NOMO-1 (cell line): ENCODE measurements around the gene ABHD5.

Experiments
- DNase-seq, 2 experiments: peaks; one replicate each; lab custom pipeline; 2025; ENCODE audit not compliant: unreplicated experiment in 2 of 2; lab: John Stamatoyannopoulos, UW

ABHD5 gene

DNA sequence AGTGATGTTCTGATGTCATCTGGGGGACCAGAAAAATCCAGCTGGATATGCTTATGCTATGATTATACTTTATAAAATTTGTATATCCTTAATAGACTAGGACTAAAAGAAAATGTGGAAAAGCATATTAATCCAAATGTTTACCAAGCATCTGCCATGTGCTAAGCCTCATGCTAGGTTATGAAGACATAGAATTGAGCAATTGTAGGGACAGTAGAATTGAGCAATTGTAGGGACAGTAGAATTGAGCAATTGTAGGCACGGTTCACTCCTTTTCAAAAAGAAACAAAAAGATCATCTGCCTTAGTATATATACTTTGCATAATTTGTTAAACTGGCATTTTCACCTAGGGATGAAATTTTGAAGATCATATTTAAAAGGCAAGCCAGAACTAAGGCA lies 18.3 kb downstream of the ABHD5 start:
- peak; percentile 13 to 69 for DNase-seq

DNA sequence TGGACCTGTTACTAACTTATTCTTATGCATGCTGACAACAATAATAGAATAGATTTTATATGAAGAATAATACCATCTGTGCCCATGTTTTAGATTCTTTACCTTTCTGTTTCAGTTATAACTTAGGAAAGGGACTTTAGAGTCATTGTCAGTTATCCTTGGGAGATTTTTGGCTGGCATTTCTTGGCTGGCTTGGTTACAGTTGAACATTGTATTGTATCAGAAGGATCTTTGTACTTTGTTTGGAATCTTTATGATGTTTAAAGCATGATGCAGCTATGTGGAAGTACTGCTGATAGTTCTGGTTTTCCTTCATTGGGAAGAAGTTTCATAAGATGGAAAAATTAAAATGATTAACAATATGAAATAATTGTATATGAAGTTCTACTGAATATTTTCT lies 19.9 kb downstream of the ABHD5 start:
- DNase-seq, result no peak

- DNase-seq, result no peak
Observed at GRCh38 chr3:43718296-43718695, 27.6 kb downstream of the ABHD5 start.

GRCh38 chr3:43723121-43723734 lies 32.5 kb downstream of the ABHD5 start:
- no peak for DNase-seq

GRCh38 chr3:43726521-43726920 lies 35.8 kb downstream of the ABHD5 start:
- DNase-seq, result no peak

DNA sequence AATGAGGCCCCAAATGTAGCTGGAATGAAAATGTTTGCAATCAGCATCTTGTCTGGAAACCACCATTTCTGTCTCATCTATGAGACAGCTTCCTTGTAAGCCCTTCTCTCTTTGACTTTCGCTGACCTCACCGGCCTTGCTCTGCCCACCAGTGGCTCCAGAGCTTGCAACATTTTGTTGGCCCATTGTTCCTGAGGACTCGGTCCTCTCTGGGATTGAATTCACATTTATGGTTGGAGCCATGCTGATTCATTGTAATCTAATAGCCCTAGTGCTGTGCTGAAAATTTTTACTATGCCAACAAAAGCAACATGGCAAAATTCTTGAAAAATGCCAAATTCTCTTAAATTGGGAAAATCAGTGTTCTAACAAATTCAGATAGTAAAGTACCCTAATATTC lies 37.2 kb downstream of the ABHD5 start:
- DNase-seq, result no peak

DNA sequence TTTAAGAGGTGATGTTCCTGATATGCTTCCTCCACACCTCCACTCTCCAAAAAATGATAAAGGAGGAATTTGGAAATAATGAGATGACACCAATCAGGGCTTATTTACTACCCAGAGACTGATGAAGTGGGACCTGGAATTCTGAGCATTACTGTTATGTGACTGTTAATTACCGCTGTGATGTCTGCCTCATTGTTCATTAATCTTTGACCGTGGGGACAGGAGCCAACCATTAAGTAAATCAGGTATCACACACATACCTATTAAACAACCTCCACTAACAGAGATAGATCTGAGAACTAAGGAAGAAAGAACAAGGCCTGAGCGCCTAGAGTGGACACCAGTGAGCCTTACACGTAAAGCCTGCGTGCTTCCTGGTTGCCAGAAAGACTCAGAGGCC lies 37.7 kb downstream of the ABHD5 start:
- DNase-seq, result no peak

DNA sequence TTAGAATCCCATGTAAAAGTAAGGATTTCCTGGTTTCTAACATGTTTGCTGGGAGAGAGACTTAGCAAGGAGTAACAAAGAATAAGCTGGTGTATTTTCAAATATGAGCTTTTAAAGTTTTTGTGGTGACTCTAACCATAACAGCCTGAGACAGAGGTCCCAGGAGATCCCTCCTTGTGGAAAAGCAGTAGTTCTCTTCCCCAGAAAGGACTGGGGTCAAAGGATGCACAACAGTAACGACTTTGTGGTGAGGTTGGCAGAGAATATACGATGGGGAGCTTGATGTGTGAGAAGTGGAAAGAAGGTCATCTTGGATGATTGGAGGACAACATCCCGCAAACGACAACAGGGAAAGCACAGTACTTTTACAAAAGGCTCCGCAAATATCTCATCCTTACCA lies 38.2 kb downstream of the ABHD5 start:
- no peak for DNase-seq

GRCh38 chr3:43729707-43730414 lies 39.1 kb downstream of the ABHD5 start:
- DNase-seq, result no peak

- no peak for DNase-seq
Observed at GRCh38 chr3:43732747-43733425, 42.1 kb downstream of the ABHD5 start.

DNA sequence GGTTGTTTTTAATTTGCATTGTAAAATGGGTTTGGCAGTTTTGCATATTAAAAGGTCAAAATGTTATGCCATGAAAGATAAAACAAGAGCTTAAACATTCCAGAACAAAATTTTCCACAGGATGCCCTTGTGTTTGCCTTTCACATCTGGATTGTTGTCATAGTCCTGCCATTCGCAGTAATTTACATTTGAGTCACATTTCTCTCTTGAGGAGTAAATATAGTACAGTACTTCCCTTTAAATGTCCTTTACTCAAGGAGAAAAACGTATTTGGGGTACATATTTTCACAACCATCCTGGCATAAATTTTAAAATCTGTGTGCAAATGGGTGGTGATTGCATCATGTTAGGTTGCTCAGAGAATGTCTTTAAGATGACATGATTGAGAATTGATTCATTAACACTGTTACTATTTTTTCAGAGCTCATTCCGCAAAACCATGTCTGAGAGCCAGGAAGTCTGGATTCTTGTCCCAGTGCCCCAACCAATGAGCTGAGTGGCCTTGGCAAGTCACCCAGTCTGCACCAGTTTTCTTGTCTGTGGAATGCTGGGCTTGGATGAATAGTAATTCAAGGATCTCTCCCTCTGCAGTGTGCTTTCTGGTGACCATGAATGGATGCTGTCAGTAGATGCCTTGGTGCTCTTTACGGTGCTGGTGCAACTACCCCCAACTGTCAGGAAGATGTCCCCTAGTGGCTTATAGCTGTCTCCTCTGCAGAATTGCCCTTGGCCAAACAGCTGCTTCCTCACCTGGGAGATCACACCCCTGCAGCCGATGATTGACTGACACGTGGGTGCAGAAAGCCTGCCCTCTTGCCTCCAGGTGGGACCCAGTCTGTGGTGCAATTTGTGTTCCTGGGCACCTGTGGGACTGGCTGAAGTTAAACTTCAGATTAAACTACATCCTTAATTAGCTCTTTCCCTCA lies 43.0 kb downstream of the ABHD5 start:
- DNase-seq, result no peak

- no peak for DNase-seq
Observed at GRCh38 chr3:43734685-43735084, 43.9 kb downstream of the ABHD5 start.

DNA sequence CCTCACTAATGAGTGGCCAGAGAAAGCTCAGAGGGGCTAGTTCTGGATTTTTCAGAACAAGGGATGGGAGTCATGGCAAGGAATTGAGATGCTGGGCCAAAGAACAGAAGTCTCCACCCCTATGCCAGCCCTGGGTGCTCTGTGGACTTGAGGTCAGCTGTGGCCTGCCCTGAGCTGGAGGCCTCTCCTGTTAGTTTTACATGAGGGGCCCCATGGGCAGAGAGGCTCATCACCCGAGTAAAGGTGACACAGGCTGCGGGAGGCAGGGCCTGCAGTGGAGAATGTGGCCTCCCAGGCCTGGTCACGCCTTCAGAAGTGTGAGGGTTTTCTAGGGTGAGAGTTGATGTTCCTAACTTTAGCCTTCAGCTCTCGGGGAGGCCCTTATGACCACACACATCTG lies 44.9 kb downstream of the ABHD5 start:
- DNase-seq, result no peak

DNA sequence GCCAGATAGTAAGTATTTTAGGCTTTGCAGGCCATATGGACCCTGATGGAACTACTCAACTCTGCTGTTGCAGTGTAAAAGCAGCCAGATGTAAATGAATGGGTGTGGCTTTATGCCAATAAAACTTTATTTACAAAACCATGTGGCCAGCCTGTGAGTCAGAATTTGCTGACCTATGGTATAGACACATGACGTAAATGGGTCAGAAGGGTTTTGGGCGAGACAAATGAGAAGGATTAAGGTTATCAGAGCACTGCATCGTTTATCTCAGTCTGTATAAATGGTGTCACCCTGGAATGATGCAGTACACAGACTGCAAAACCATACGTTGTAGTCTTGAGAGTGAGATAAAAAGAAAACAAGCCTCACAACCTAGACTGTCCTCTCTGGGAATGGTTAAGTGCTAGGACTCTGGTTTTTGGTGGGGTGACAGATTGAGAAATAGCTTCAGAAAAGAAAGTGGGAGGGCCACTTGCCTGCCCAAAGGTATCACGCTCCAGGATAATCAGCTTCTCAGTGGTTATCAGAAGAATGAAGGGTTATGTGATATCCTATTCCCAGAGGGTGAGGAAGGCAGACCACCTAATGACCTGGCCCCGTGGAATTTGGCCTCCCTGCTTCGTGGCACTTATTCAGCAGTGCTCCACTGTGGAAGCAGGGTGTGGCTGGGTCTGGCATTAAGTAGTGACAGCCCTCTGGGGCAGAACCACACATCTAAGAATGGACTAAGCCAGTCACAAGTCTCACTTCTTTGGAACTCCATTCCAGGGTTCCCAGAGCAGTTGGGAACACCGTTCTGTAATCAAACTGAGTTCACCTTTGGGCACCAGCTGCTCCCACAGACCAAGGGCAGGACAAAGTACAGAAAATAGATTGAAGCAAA lies 46.1 kb downstream of the ABHD5 start:
- no peak for DNase-seq

DNA sequence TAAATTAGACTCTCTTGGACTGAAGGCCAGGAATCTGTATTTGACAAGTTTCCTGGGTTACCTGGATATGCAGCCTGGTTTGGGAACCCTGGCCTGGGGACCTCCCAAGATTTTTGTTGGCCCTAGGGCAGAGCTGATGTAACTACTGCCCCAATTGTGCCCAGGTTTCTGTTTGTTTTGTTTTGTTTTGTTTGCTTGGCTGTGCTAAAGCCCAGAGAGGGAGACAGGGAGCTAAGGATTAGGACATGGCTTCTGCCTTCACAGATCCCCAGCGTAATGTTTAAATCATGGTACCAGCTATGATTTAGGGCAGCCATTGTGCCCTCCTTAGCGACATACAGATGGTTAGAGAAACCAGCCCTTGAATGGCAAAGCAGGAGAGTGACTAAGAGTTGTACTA lies 47.6 kb downstream of the ABHD5 start:
- no peak for DNase-seq

- no peak for DNase-seq
Observed at GRCh38 chr3:43742920-43743319, 52.2 kb downstream of the ABHD5 start.

GRCh38 chr3:43747641-43748040 lies 56.9 kb downstream of the ABHD5 start:
- DNase-seq, result no peak

DNA sequence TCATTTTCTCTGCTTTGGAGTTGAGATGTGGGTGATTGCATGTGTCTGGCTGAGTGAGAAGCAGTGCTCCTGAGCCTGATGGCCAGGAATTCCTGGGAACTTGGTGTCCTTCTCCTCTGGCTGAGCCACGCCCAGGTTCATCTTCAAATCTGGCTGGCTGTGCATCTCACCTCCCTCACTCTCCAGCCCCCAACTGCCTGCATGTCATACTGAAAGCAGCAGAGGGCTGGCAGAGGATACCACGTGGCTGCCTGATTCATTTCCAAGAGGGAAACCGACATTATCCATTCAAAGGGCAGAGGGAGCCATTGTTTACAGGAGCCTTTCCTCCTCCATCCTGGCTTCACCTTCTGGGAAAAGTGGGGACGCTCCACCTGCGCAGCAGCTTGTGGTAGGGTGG lies 57.4 kb downstream of the ABHD5 start:
- DNase-seq, result no peak

- DNase-seq, result no peak
Observed at GRCh38 chr3:43748645-43749044, 57.9 kb downstream of the ABHD5 start.

DNA sequence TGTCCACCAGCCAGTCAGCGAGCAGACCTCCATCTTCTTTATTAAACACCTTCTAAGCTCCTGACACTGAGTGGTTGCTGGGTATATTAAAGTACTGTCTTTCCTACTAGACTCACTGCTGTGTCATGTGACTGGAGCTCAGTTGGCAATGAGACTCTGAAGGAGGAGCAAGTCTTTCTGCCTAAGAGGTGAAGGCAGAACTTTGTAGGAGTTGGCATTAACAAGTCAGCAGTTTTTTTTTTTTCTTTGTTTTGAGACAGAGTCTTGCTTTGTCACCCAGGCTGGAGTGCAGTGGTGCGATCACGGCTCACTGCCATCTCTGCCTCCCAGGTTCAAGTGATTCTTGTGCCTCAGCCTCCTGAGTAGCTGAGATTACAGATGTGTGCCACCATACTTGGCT lies 62.2 kb downstream of the ABHD5 start:
- no peak for DNase-seq
